ENCODE data around the gene P3H4.

- no peak for TF ChIP-seq POLR2A (IDR thresholded peaks at IDR 0.05)
- no peak for TF ChIP-seq CTCF (IDR thresholded peaks at IDR 0.05)
These were observed 31.8 kb downstream of the P3H4 start for GRCh38 chr17:41779954-41780353.

Data from esophagus squamous epithelium (tissue), 4 donors.